Occipital lobe (tissue), 2 donors: ENCODE data around the gene PRSS8. TPM values are rescaled to one million over a fixed set of nuclear protein-coding genes. Genes with fewer than 3 reads are reported as not detected.

Source experiments
- DNase-seq: peaks from one replicate; lab custom pipeline; 2025; lab: John Stamatoyannopoulos, UW
- total RNA-seq: library from RNA; depleted of rRNA; stranded (reverse); fragments of >200 nt; gene quantifications from one replicate; pipeline ENCODE4 v1.2.3, GENCODE V29; 2014

The PRSS8 gene
- total RNA-seq, 1 donor from 2014 or later, result not detected

- DNase-seq, result no peak
Observed at GRCh38 chr16:31129568-31130335, 5.8 kb downstream of the PRSS8 start.

- peak; percentile 16 for DNase-seq
Observed at GRCh38 chr16:31128711-31129567, 6.6 kb downstream of the PRSS8 start.

- no peak for DNase-seq
Observed at GRCh38 chr16:31127182-31127581, 8.3 kb downstream of the PRSS8 start.

GRCh38 chr16:31125844-31126243 is 9.7 kb downstream of the PRSS8 start:
- no peak for DNase-seq

GRCh38 chr16:31120129-31120528 is 15.4 kb downstream of the PRSS8 start:
- no peak for DNase-seq

GRCh38 chr16:31118223-31119155 is 17.0 kb downstream of the PRSS8 start:
- DNase-seq, result no peak

- DNase-seq, result peak; percentile 97
Observed at GRCh38 chr16:31117384-31118222, 17.9 kb downstream of the PRSS8 start, which contains the start of gene KAT8. KAT8 (plus strand) TSS chr16:31117664; CDS start chr16:31117682, 18 bp downstream.

- DNase-seq, result no peak
Observed at GRCh38 chr16:31114468-31114867, 21.1 kb downstream of the PRSS8 start.

GRCh38 chr16:31113121-31114120 is 22.1 kb downstream of the PRSS8 start:
- no peak for DNase-seq

GRCh38 chr16:31112711-31113110 is 22.8 kb downstream of the PRSS8 start:
- DNase-seq, result no peak

- no peak for DNase-seq
Observed at GRCh38 chr16:31111881-31112466, 23.6 kb downstream of the PRSS8 start.

GRCh38 chr16:31110106-31111034 is 25.2 kb downstream of the PRSS8 start:
- DNase-seq, result no peak

- no peak for DNase-seq
Observed at GRCh38 chr16:31109622-31110021, 25.9 kb downstream of the PRSS8 start.

- no peak for DNase-seq
Observed at GRCh38 chr16:31108794-31109558, 26.6 kb downstream of the PRSS8 start.

GRCh38 chr16:31108035-31108793 is 27.3 kb downstream of the PRSS8 start, which contains the start of gene BCKDK:
BCKDK (plus strand) TSS chr16:31108386; CDS start chr16:31109224, 838 bp downstream.
- DNase-seq, result peak; percentile 64

GRCh38 chr16:31107465-31107867 is 28.1 kb downstream of the PRSS8 start:
- no peak for DNase-seq
